ENCODE measurements around the gene SPDYE17.
"Not testable (repeated sequence)": the region's sequence is repeated elsewhere in the genome, so short reads cannot be mapped to it uniquely, and the experiment has no call there.

The SPDYE17 gene, protein sequence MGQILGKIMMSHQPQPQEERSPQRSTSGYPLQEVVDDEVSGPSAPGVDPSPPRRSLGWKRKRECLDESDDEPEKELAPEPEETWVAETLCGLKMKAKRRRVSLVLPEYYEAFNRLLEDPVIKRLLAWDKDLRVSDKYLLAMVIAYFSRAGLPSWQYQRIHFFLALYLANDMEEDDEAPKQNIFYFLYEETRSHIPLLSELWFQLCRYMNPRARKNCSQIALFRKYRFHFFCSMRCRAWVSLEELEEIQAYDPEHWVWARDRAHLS

DNA sequence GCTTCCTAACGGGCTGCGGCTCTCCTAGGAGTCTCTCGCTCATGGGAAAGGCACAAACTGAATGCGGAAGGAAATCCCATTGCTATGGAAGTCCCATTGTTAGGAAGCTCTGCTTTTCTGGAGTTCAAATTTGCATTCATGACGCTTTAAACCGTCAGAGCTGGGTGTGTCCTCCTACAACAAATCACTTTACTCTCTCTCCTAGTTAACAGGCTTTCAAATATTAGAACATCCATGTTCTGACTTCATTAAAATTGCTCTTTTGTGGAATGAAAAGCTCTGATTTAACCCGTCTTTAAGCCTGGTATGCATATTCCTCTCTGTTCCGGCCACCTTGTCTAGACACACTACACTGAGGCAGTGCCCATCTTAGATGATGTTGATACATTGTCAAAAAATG is at the start of gene SPDYE17:
SPDYE17 (minus strand) TSS at position 101 of the 400 bp plus-strand sequence. CDS start 1,791 bp downstream, outside the sequence.
- H3K4me3 ChIP-seq (replicated peaks; ENCODE audit: low read depth, low read length); DNase-seq (ENCODE audit: extremely low read depth, low read depth): not testable (repeated sequence)

DNA sequence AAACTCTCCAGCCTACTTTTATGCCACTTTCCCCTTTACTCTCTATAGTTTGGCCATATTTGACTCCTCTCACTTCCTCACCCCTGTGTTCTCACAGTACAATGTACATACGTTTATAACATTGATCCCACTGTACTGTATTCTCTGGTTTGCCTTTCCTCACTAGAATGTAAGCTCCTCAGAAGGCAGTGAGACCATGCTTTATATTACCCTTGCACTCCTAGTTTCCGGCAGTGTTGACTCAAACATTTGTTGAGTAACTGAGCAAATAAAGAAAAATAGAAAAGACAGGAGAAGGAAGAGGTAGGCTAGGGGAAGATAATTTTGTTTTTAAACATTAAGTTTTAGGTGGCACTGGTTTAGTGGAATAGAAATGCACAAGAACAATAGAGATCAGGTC is 48.1 kb upstream of the SPDYE17 start:
- DNase-seq (ENCODE audit: extremely low read depth, low read depth); H3K4me3 ChIP-seq (replicated peaks; ENCODE audit: low read depth, low read length): not testable (repeated sequence)

DNA sequence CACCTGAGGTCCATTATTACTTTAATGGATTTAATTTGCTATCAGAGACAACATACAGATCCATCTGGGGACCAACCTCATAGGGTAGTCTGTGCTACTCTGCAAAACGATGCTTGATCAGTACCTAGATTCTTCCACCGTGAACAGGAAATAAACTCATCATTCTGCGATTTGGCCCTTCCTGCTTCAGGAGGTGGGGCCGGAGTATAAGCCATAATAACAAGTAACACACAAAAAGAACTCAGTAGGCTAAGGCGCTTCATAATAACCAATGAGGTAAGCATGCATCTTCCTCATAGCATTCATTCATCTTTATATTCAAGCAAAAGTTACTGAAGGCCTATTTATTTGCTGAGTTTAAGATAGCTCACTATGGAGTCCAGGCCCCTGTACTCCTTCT is 47.5 kb upstream of the SPDYE17 start:
- DNase-seq (ENCODE audit: extremely low read depth, low read depth); H3K4me3 ChIP-seq (replicated peaks; ENCODE audit: low read depth, low read length): not testable (repeated sequence)

DNA sequence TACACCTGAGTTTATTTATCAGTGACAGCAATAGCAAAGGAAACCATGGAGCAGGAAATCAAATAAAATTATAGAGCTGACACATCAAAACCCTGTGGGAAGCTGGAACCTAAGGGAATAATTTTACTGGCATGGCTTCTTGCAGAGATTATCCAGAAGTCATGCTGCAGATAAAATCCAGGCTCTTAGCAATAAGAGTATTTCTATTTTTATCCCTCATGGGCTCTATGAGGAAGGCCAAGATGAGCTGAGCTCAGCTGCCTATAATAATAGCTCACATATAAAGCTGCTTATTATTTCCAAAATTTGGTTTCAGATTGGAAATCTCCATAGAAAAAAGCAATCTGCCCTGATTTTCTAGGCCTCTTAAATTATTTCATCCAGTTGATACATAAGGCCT is 47.0 kb upstream of the SPDYE17 start:
- not testable (repeated sequence) for H3K4me3 ChIP-seq (replicated peaks; ENCODE audit: low read depth, low read length); DNase-seq (ENCODE audit: extremely low read depth, low read depth)

DNA sequence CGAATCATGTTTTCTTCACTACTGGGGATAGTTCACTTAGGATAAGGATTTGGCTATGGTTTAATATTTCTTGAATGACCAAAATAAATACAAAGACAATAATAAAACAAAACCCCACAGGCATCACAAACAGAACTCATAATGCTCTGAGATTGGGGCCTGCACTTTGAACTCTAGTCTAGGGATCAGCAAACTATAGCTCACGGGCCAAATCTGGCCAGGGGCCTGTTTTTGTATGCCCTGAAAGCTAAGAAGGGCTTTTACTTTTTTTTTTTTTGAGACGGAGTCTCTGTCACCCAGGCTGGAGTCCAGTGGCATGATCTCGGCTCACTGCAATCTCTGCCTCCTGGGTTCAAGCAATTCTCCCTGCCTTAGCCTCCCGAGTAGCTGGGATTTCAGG is 44.9 kb upstream of the SPDYE17 start:
- not testable (repeated sequence) for DNase-seq (ENCODE audit: extremely low read depth, low read depth); H3K4me3 ChIP-seq (replicated peaks; ENCODE audit: low read depth, low read length)

DNA sequence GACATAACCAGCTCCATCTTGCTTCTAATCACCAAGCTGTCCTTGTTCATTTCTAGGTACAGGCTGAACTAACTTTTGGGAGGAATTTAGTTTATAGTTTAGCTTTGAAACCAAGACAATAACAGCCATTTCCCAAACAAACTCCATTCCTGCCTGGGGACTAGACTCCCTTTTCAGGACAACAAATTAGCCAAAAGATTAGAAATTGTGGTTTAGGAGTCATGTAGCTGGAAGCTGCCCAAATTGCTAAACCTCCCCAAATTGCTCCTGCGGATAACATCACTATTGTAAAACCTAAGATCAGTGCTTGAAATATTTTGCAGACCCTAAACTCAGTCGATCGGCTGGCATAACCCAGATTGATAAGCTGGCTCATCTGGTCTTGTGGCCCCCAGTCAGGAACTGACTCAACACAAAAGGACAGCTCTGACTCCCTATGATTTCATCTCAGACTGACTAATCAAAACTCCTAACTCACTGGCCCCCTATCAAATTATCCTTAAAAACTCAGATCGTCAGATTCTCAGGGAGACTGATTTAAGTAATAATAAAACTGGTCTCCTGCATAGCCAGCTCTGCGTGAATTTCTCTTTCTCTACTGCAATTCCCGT is 42.7 kb upstream of the SPDYE17 start:
- H3K4me3 ChIP-seq (replicated peaks; ENCODE audit: low read depth, low read length); DNase-seq (ENCODE audit: extremely low read depth, low read depth): not testable (repeated sequence)

DNA sequence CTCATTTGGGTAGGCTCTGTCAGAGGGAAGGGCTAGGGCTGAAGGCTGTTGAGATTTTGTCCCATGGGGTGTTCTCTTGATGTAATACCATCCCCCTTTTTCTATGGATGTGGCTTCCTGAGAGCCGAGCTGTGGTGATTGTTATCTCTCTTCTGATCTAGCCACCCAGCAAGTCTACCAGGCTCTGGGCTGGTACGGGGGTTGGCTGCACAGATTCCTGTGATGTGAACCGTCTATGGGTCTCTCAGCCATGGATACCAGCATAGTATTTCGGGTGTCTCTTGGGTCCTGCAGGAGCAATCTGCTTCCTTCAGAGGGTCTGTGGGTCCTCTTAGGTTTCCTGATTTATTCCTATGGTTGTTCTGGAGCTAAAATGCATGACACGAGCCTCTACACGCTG is 38.9 kb upstream of the SPDYE17 start:
- not testable (repeated sequence) for DNase-seq (ENCODE audit: extremely low read depth, low read depth); H3K4me3 ChIP-seq (replicated peaks; ENCODE audit: low read depth, low read length)

DNA sequence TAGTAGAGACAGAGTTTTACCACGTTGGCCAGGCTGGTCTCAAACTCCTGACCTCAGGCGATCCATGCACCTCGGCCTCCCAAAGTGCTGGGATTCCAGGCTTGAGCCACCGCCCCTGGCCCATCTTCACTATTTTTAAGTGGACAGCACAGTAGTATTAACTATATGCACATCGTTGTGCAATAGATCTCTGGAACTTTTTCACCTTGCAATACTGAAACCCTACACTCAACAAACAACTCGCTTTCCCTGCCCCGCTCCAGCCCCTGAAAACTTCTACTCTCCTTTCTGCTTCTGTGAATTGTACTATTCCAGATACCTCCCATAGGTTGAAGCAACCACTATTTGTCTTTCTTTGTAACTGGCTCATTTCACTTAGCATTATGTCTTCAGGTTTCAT is 33.7 kb upstream of the SPDYE17 start:
- DNase-seq (ENCODE audit: extremely low read depth, low read depth); H3K4me3 ChIP-seq (replicated peaks; ENCODE audit: low read depth, low read length): not testable (repeated sequence)

DNA sequence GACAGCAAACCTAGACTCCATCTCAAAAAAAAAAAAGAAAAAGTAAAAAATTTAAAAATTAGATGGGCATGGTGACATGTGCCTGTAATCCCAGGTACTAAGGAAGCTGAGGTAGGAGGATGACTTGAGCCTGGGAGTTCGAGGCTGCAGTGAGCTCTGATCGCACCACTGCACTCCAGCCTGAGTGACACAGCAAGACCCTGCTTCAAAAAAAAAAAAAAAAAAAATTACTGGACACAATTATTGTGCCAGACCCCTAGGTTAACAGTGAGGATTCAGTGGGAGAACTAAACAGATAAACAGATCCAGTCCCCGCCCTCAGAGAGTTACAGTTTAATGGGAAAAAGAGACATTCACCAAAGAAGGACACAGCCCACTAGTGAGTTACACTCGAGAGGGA is 31.6 kb upstream of the SPDYE17 start:
- not testable (repeated sequence) for H3K4me3 ChIP-seq (replicated peaks; ENCODE audit: low read depth, low read length); DNase-seq (ENCODE audit: extremely low read depth, low read depth)

DNA sequence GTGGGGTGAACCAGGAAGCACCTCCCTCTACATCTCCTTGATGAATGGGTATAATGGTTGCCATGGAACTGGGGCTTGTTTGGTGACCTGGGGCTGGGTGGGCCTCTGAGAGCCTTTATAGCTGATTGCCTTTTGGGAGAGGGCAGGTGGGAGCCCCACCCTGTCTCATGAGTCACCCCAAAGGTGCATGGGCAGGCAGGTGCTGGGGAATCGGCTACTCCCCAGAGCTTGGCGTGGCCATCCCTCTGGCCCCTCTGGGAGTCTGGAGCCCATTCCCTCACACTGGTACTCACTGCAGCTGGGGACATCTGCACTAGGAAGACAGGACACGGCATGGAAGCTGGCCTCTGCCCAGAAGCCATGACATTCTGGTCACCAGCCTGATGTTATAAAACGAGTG is 30.4 kb upstream of the SPDYE17 start, which contains the start of gene SPDYE18:
SPDYE18 (minus strand) TSS at position 2 of the 400 bp plus-strand sequence. CDS start 2,046 bp downstream, outside the sequence.
- not testable (repeated sequence) for DNase-seq (ENCODE audit: extremely low read depth, low read depth); H3K4me3 ChIP-seq (replicated peaks; ENCODE audit: low read depth, low read length)

DNA sequence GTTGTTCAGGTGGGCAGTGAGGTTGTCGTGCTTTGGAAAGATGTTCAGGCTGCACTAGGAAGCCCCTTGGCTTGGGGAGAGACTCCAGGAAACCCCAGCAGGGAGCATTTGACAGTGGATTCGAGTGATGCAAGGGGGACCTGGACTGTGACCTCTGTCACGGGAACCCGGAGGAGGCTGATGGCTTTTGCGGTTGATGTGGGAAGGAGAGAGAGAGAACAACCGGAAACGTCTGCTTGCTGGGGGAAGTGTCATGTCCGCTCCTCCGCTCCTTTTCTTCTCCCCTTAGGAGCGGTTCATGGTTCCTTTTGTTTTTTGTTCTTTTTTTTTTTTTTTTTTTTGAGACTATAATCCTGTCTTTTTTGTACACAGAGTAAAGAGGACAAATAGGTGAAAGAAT is 5.8 kb downstream of the SPDYE17 start:
- not testable (repeated sequence) for DNase-seq (ENCODE audit: extremely low read depth, low read depth)

DNA sequence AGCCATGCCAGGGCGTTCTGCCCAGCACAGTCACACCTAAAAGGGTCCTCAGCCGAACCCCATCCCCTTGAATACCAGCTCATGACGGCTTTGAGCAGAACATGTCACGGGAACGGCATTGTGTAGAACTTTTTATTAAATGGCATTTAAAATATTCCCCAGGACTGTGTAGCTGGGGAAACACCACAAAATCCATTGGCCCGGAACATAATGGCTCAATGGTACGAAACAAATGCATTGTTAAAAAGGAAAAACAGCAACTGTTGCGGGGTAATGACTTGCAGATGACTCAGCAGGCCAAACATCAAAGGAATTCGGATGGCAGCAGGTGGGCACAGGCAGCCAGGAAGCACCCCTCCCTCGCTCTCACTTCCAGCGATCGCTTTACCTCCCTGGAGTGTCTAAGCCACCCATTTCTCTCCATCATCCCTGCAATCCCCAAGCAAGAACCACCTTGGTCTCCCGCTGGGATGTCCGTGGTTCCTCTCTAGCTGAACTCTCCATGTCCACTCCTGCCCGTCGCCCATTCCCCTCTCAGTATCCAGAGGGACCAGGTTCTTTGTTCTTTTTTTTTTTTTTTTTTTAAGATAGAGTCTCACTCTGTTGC is 22.0 kb downstream of the SPDYE17 start:
- not testable (repeated sequence) for H3K4me3 ChIP-seq (replicated peaks; ENCODE audit: low read depth, low read length); DNase-seq (ENCODE audit: extremely low read depth, low read depth)

More for the DNA sequence above, 5.8 kb downstream of the SPDYE17 start:
- not testable (repeated sequence) for H3K4me3 ChIP-seq (replicated peaks; ENCODE audit: low read depth, low read length)

DNA sequence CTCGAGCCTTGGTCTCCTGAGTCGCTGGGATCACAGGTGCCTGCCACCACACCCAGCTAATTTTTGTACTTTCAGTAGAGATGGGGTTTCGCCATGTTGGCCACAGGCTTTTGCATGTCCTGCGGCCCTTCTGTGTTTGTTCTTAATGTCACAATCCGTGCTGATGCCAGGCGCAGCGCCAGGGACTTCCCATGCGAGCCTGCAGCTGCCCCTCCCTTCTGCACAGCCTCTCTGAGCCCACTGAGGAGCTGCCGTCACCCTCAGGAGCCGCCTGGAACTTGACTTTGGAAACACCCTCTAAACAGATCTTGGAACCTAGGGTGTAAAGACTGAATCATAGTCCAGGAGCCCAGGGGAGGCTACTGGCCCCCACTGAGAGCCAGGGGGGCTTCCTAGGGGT is 24.2 kb downstream of the SPDYE17 start:
- not testable (repeated sequence) for H3K4me3 ChIP-seq (replicated peaks; ENCODE audit: low read depth, low read length); DNase-seq (ENCODE audit: extremely low read depth, low read depth)

DNA sequence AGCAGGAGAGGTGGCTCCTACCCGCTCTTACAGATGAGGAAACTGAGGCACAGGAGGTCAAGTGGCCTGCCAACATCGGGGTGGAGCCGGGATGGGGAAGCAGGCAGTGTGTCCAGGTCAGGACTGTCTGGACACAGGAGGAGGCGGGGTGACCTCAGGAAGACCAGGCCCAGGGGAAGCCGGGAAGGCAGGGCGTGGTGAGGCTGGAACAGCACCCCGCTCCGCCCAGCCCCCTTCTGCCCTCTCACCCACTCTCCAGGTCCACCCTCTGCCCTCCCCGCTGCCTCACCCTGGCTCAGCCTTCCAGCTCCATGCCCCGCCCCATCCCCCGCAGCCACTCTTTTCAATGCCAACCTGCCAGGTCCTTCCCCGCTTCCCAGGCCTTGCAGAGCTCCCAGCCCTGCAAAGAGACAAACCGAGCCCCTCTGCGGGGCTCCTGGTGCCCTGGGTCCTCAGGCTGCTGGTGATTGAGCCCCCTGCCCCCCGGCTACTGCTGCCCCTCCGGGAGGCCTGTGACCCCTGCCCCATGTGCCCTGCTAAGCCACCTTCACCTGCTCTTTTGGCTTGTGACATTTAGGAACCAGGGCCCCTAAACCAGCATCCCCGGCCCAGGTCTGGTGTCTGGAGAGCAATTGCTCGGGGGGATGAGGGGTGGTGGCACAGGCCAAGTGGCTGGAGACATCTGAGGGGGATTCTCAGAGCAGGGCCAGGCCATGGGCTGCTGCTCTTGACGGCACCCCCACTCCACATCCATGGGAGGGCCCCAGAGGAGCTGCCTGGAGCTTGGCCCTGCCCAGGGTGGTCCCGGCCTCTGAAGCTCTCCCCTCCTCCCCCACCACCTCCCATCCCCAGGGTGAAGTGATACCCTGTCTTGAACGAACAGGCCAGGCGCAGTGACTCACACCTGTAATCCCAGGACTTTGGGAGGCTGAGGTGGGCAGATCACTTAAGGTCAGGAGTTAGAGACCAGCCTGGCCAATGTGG is 25.7 kb downstream of the SPDYE17 start:
- not testable (repeated sequence) for H3K4me3 ChIP-seq (replicated peaks; ENCODE audit: low read depth, low read length); DNase-seq (ENCODE audit: extremely low read depth, low read depth)

DNA sequence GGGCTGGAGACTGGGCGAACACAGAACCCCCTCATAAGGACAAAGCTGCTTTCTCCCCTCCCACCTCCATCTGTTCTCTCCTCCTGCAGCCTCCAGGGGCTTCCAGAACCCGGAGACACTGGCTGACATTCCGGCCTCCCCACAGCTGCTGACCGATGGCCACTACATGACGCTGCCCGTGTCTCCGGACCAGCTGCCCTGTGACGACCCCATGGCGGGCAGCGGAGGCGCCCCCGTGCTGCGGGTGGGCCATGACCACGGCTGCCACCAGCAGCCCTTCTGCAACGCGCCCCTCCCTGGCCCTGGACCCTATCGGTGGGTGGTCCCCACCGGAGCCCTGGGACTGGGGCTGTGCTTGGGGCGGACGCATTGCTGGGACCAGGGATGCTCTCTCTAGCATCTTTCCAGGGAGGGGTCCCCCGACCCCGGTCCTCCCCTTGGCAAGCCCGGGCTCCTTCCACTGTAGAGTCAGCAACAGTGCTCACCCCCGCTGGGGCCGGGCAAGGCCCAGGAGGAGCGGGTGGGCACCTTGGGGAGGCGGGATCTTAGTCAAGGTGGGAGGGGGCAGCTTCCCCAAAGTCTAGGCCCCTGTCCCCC is 26.6 kb downstream of the SPDYE17 start:
- not testable (repeated sequence) for H3K4me3 ChIP-seq (replicated peaks; ENCODE audit: low read depth, low read length); DNase-seq (ENCODE audit: extremely low read depth, low read depth)

DNA sequence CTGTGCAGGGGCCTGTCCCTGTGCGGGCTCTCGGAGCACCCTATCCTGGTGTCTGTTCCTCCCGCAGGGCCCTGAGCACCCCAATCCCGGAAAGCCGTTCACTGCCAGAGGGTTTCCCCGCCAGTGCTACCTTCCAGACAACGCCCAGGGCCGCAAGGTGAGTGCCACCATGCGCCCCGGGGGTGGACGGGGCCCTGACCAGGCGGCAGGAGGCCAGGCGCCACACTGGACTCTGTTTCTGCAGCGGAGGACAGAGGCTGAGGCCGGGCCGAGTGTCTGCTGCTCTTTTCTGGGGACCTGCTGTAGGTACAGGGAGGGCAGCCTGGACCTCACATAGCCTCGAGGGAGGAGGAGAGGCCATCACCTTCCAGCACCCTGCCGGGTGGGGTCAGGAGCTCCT is 28.0 kb downstream of the SPDYE17 start:
- not testable (repeated sequence) for DNase-seq (ENCODE audit: extremely low read depth, low read depth); H3K4me3 ChIP-seq (replicated peaks; ENCODE audit: low read depth, low read length)

DNA sequence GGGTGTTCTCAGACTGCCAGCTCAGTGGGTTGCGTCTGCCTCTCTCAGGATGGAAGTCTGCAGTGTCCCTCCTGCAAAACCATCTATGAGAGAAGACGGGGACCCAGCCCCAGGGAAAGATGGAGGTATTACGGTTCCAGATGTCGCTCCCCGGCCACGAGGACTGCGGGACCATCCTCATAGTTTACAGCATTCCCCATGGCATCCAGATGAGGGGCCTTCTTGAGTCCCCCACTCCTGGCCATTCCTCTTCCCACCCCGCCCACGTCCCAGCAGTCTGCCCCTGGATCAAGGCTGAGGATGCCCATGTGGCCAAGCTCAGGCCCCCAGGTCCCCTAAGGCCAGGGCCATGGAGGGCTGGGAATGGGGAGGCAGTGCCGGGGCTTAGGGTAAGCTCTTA is 28.9 kb downstream of the SPDYE17 start:
- not testable (repeated sequence) for DNase-seq (ENCODE audit: extremely low read depth, low read depth); H3K4me3 ChIP-seq (replicated peaks; ENCODE audit: low read depth, low read length)

DNA sequence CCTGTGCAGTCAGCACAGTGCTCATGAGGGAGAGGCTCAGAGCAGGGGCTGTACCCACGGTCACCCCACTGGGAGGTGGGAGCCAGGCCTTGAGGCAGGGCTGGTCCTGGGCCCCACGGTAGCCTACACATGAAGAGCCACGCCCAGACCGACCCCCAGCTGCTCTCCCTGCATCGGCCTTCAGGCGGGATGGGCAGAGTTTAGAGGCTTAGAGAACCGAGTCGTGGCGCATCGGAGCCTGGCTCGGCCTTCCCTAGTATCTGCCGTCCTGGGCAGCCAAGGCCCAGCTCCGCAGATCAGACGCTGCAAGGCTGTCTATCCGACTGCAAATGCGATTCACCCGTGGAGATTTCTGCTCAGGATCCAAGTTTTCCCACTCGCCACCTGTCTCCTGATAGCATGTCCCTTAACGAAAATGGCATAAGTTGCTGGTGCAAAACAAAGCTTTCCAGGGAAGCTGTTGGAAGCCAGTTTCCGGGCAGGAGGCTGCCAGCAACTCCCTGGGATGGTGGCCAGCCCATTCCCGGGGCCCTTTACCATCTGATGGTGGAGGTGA is 29.4 kb downstream of the SPDYE17 start:
- DNase-seq (ENCODE audit: extremely low read depth, low read depth); H3K4me3 ChIP-seq (replicated peaks; ENCODE audit: low read depth, low read length): not testable (repeated sequence)

Measured in HFF-Myc (cell line).